ENCODE measurements around the gene CPEB1.

DNA sequence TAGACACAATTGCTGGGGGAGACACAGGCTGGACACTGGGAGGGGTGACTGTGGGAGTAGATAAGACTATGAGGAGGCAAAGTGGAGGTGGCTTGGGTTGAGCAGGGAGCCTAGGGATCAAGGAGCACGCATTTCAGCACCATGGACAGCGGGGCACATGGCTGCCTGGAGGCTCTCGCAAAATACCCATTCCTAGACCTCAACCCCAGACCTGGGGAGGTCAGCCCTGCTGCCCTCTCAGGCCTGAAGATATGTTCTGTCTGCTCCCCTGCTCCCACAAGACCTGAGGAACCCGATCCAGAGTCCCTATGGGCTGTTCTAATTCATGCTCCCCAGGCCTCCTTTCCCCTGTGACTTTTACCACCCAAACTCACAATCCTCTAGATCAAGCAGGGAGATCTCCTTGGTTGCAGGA lies 16.0 kb upstream of the CPEB1 start:
- TF ChIP-seq, protein P1, sequence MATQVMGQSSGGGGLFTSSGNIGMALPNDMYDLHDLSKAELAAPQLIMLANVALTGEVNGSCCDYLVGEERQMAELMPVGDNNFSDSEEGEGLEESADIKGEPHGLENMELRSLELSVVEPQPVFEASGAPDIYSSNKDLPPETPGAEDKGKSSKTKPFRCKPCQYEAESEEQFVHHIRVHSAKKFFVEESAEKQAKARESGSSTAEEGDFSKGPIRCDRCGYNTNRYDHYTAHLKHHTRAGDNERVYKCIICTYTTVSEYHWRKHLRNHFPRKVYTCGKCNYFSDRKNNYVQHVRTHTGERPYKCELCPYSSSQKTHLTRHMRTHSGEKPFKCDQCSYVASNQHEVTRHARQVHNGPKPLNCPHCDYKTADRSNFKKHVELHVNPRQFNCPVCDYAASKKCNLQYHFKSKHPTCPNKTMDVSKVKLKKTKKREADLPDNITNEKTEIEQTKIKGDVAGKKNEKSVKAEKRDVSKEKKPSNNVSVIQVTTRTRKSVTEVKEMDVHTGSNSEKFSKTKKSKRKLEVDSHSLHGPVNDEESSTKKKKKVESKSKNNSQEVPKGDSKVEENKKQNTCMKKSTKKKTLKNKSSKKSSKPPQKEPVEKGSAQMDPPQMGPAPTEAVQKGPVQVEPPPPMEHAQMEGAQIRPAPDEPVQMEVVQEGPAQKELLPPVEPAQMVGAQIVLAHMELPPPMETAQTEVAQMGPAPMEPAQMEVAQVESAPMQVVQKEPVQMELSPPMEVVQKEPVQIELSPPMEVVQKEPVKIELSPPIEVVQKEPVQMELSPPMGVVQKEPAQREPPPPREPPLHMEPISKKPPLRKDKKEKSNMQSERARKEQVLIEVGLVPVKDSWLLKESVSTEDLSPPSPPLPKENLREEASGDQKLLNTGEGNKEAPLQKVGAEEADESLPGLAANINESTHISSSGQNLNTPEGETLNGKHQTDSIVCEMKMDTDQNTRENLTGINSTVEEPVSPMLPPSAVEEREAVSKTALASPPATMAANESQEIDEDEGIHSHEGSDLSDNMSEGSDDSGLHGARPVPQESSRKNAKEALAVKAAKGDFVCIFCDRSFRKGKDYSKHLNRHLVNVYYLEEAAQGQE (IDR thresholded peaks at IDR 0.05; ENCODE audit: insufficient read depth in 1 of 2, low read depth in 2 of 2, low read length in 2 of 2): peak; percentile 98 to 99
- TF ChIP-seq POLR2AphosphoS5 (IDR thresholded peaks at IDR 0.05; ENCODE audit: low read depth, low read length) (no peak), TAF1 (IDR thresholded peaks at IDR 0.05; ENCODE audit: borderline replicate concordance, insufficient read depth, low read length) (no peak), SIN3A (IDR thresholded peaks at IDR 0.05; ENCODE audit: borderline replicate concordance, insufficient read depth, low read length) (peak; percentile 31; the same call in 1 of the 2 replicates), FOXP2 (optimal IDR thresholded peaks at IDR 0.05; ENCODE audit: borderline replicate concordance, extremely low read depth, extremely low read length, insufficient read depth) (no peak)

Measured in PFSK-1 (cell line).